Measurements from ENCODE around the gene HBG2.

HBG2 gene

GRCh38 chr11:5204787-5205186 is 49.8 kb downstream of the HBG2 start:
- TF ChIP-seq SIN3A (IDR thresholded peaks at IDR 0.05; ENCODE audit: borderline replicate concordance, insufficient read depth, low read length) (no peak), POLR2AphosphoS5 (IDR thresholded peaks at IDR 0.05; ENCODE audit: low read depth, low read length) (no peak), FOXP2 (optimal IDR thresholded peaks at IDR 0.05; ENCODE audit: borderline replicate concordance, extremely low read depth, extremely low read length, insufficient read depth) (no peak), REST (IDR thresholded peaks at IDR 0.05; ENCODE audit: insufficient read depth in 1 of 2, low read depth in 2 of 2, low read length in 2 of 2) (no peak), TAF1 (IDR thresholded peaks at IDR 0.05; ENCODE audit: borderline replicate concordance, insufficient read depth, low read length) (no peak)

GRCh38 chr11:5203366-5203765 is 51.2 kb downstream of the HBG2 start:
- no peak for TF ChIP-seq FOXP2 (optimal IDR thresholded peaks at IDR 0.05; ENCODE audit: borderline replicate concordance, extremely low read depth, extremely low read length, insufficient read depth)
- TF ChIP-seq TAF1 (IDR thresholded peaks at IDR 0.05; ENCODE audit: borderline replicate concordance, insufficient read depth, low read length) = no peak
- TF ChIP-seq SIN3A (IDR thresholded peaks at IDR 0.05; ENCODE audit: borderline replicate concordance, insufficient read depth, low read length) = no peak
- TF ChIP-seq POLR2AphosphoS5 (IDR thresholded peaks at IDR 0.05; ENCODE audit: low read depth, low read length) = no peak
- TF ChIP-seq REST (IDR thresholded peaks at IDR 0.05; ENCODE audit: insufficient read depth in 1 of 2, low read depth in 2 of 2, low read length in 2 of 2) = no peak

Data from PFSK-1 (cell line).